Kidney (tissue), 14 donors: ENCODE results near the gene SOS2. TPM values are rescaled to one million over a fixed set of nuclear protein-coding genes. Genes with fewer than 3 reads are reported as not detected.

ENCODE experiments used
- DNase-seq, 5 donors: peaks; one replicate each; pipeline ENCODE4 v3.0.0-alpha.2; 2013 to 2020
- FAIRE-seq: peaks from 2 replicates; lab custom pipeline; 2012; peaks lifted over from hg19 to GRCh38; lab: Jason Lieb, UNC
- H3K27ac ChIP-seq, 2 donors: one replicate each; pipeline ENCODE4 v1.7.0; 2013; ENCODE audit warnings: low read depth in 2 of 2, low read length in 2 of 2, inconsistent platforms in 1 of 2
- H3K27me3 ChIP-seq: one replicate; pipeline ENCODE4 v1.7.1; 2013; ENCODE audit warnings: low read length, inconsistent platforms; ENCODE audit not compliant: control insufficient read depth, insufficient read depth
- H3K36me3 ChIP-seq, 3 donors: one replicate each; pipeline versions ENCODE4 v1.7.0 to v1.7.1; 2013; ENCODE audit warnings: low read length in 3 of 3, control low read depth in 1 of 3, inconsistent platforms in 1 of 3; ENCODE audit not compliant: insufficient read depth in 3 of 3, control insufficient read depth in 2 of 3
- H3K4me1 ChIP-seq, 3 donors: one replicate each; pipeline versions ENCODE4 v1.7.0 to v1.7.1; 2013; ENCODE audit warnings: low read length in 3 of 3, inconsistent platforms in 1 of 3, low read depth in 1 of 3; ENCODE audit not compliant: control insufficient read depth in 2 of 3, insufficient read depth in 2 of 3
- H3K4me3 ChIP-seq, 3 donors: one replicate each; pipeline versions ENCODE4 v1.7.0 to v1.8.1; 2013; ENCODE audit warnings: low read length in 3 of 3, control low read depth in 1 of 3, inconsistent platforms in 1 of 3
- H3K9ac ChIP-seq, 3 donors: one replicate each; pipeline versions ENCODE4 v1.7.0 to v1.7.1; 2013; ENCODE audit warnings: low read length in 3 of 3, control low read depth in 1 of 3, inconsistent platforms in 1 of 3
- H3K9me3 ChIP-seq, 3 donors: one replicate each; pipeline versions ENCODE4 v1.7.0 to v1.7.1; 2013; ENCODE audit warnings: low read length in 3 of 3, control low read depth in 1 of 3, inconsistent platforms in 1 of 3; ENCODE audit not compliant: control insufficient read depth in 2 of 3, insufficient read depth in 1 of 3
- CTCF ChIP-seq: IDR thresholded peaks from 3 replicates; pipeline ENCODE4 v1.5.1; 2012; ENCODE audit warnings: mild to moderate bottlenecking, moderate library complexity, borderline replicate concordance; ENCODE audit not compliant: insufficient read depth; ENCODE audit errors: extremely low read depth
- intact Hi-C: fragments of 100-400 bp; cut with DNase I; formaldehyde crosslinking; loops from one replicate; pipeline ENCODE4 v1.11.1; 2022
- polyA plus RNA-seq: library from polyadenylated mRNA; stranded (reverse); fragments of 350-450 nt; fragmentation: Illumina TruSeq; extraction: RNeasy Lipid Tissue Mini Kit (QIAGEN cat#74804); gene quantifications from one replicate; pipeline ENCODE4 v1.2.3, GENCODE V29; 2014; ENCODE audit warnings: low read depth, low replicate concordance; ENCODE audit not compliant: insufficient read depth
- total RNA-seq: library from RNA; stranded (reverse); fragmentation: NEBNext Ultra II Directional; extraction: Animal tissue kit (Norgen Biotek cat#: 25700); gene quantifications from one replicate; pipeline ENCODE4 v1.2.1, GENCODE V29; 2021
- donor health status: control.
- donor health status: control.
- donor health status: control.
- donor health status: control.
- donor health status: control.
- donor health status: DM: yes; HTN: yes; CAD: no.
- donor health status: Normal renal cell carcinoma (clear cell type).

Gene SOS2
- total and polyA plus RNA-seq, 2 donors from 2014 or later, result 11.9 to 39.7 TPM

- peak; percentile 0 for TF ChIP-seq CTCF
- DNase-seq (peak; percentile 95 to 98 (median 97)), FAIRE-seq (no peak)
- no peaks in the 10 kb centered on the region for H3K27me3 ChIP-seq
- intact Hi-C loops, result no loop called here
- H3K4me1 ChIP-seq, result peaks cover 0 to 7% (median 4%) of the 10 kb centered on the region in 3 donors
- peak within 1 kb of the TSS; percentile 74 to 95 (median 74) for H3K9ac ChIP-seq
- H3K27ac ChIP-seq, result peak within 1 kb of the TSS; percentile 86
- H3K9me3 ChIP-seq, result no peaks in the 10 kb centered on the region
- H3K36me3 ChIP-seq, result peaks cover 4 to 15% (median 5%) of the 10 kb centered on the region in 3 donors
- H3K4me3 ChIP-seq, result peak within 1 kb of the TSS; percentile 87 to 96 (median 88)
Observed at GRCh38 chr14:50116181-50116956, 115.0 kb downstream of the SOS2 start, which contains the start of gene VCPKMT. Gene VCPKMT (minus strand): TSS chr14:50116572. CDS start chr14:50116552, 20 bp downstream.

GRCh38 chr14:50113381-50114035 lies 117.9 kb downstream of the SOS2 start:
- H3K4me1 ChIP-seq, result peaks cover 0 to 7% (median 4%) of the 10 kb centered on the region in 3 donors
- no peak for TF ChIP-seq CTCF
- no peak overlapping the region for H3K4me3 ChIP-seq
- intact Hi-C loops, result no loop called here
- no peaks in the 10 kb centered on the region for H3K9me3 ChIP-seq
- no peak for FAIRE-seq
- DNase-seq, result no peak
- peaks cover 10 to 20% (median 11%) of the 10 kb centered on the region in 3 donors for H3K36me3 ChIP-seq
- H3K27me3 ChIP-seq, result no peaks in the 10 kb centered on the region
- H3K9ac ChIP-seq, result no peak overlapping the region
- no peak overlapping the region for H3K27ac ChIP-seq

- no peak for TF ChIP-seq CTCF
- H3K27me3 ChIP-seq, result no peaks in the 10 kb centered on the region
- no peak overlapping the region for H3K9ac ChIP-seq
- no peak overlapping the region for H3K27ac ChIP-seq
- no peak overlapping the region for H3K4me3 ChIP-seq
- no peaks in the 10 kb centered on the region for H3K9me3 ChIP-seq
- peaks cover 8 to 18% (median 11%) of the 10 kb centered on the region in 3 donors for H3K36me3 ChIP-seq
- no peak for FAIRE-seq
- DNase-seq, result no peak
- H3K4me1 ChIP-seq, result peaks cover 0 to 4% (median 2%) of the 10 kb centered on the region in 3 donors
- intact Hi-C loops, result no loop called here
Observed at GRCh38 chr14:50110323-50111037, 120.9 kb downstream of the SOS2 start.
